LNCaP clone FGC (cell line): ENCODE results near the gene SLC45A3.
A peak's percentile ranks its signal among the peaks of the same experiment; 100 is the strongest.
"Not testable (repeated sequence)": the region's sequence is repeated elsewhere in the genome, so short reads cannot be mapped to it uniquely, and the experiment has no call there.

Experiments
- DNase-seq: peaks from one replicate; pipeline ENCODE4 v3.0.0-alpha.2; 2011; ENCODE audit warnings: low read depth
- H3K4me3 ChIP-seq: 2 replicates; pipeline ENCODE4 v1.5.1; 2011; ENCODE audit warnings: mild to moderate bottlenecking, low read depth, low read length, control low read depth
- CTCF ChIP-seq: IDR thresholded peaks from 2 replicates; pipeline ENCODE4 v1.5.1; 2012; ENCODE audit warnings: mild to moderate bottlenecking; ENCODE audit not compliant: control insufficient read depth, insufficient read depth; ENCODE audit errors: extremely low read depth

Gene SLC45A3

GRCh38 chr1:205636732-205637131, 43.6 kb downstream of the SLC45A3 start:
- TF ChIP-seq CTCF: no peak
- no peak for DNase-seq

GRCh38 chr1:205636138-205636530, 44.2 kb downstream of the SLC45A3 start:
- not testable (repeated sequence) for DNase-seq, H3K4me3 ChIP-seq

More at GRCh38 chr1:205636732-205637131, 43.6 kb downstream of the SLC45A3 start:
- no peak overlapping the region for H3K4me3 ChIP-seq

- DNase-seq: no peak
- no peak for TF ChIP-seq CTCF
- no peak overlapping the region for H3K4me3 ChIP-seq
Measured at GRCh38 chr1:205633421-205633976, 46.8 kb downstream of the SLC45A3 start.

- H3K4me3 ChIP-seq: peak overlapping the region; percentile 82
- TF ChIP-seq CTCF: no peak
- no peak for DNase-seq
Measured at GRCh38 chr1:205632669-205633169, 47.6 kb downstream of the SLC45A3 start.

GRCh38 chr1:205631768-205632668, 48.3 kb downstream of the SLC45A3 start, which contains the start of gene ELK4:
Gene ELK4, minus strand, starts transcription at chr1:205632011. Its CDS starts 8,129 bp downstream, at chr1:205623882.
- peak; percentile 77 for TF ChIP-seq CTCF
- peak within 1 kb of the TSS; percentile 82 for H3K4me3 ChIP-seq
- peak; percentile 92 for DNase-seq

- TF ChIP-seq CTCF: no peak
- H3K4me3 ChIP-seq: peak overlapping the region; percentile 82
- no peak for DNase-seq
Measured at GRCh38 chr1:205631010-205631767, 49.1 kb downstream of the SLC45A3 start.

GRCh38 chr1:205630651-205631009, 49.7 kb downstream of the SLC45A3 start:
- DNase-seq: no peak
- no peak for TF ChIP-seq CTCF
- H3K4me3 ChIP-seq: peak overlapping the region; percentile 82
